Erythroblast (primary cell): ENCODE data around the gene MED27.
"Not testable (repeated sequence)": the region's sequence is repeated elsewhere in the genome, so short reads cannot be mapped to it uniquely, and the experiment has no call there.

Source experiments
- DNase-seq, 2 experiments: peaks; one replicate each; lab custom pipeline; 2025; lab: John Stamatoyannopoulos, UW
- GATA1 ChIP-seq: IDR thresholded peaks from 2 replicates; pipeline ENCODE4 v1.6.1; 2011; ENCODE audit warnings: low read depth, mild to moderate bottlenecking, control low read depth, low read length, moderate library complexity
- POLR2A ChIP-seq: IDR thresholded peaks from 2 replicates; pipeline ENCODE4 v1.6.1; 2011; ENCODE audit warnings: mild to moderate bottlenecking, low read length

MED27 gene

DNA sequence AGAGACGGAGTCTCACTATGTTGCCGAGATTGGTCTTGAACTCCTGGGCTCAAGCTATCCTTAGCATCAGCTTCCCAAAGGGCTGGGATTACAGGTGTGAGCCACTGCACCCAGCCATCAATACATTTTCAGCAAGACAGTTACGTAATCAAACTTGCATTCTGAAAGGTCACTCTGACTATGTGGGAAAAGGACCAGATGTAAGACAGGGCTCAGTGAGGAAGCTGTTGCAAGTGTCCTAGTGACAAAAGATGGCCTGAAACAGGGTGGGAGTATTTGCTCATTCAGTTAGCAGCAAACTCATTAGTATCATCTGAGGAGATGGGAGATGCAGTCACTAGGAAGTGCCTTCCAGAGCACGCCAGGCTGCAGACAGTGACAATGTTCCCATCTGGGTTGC is 16.9 kb downstream of the MED27 start:
- TF ChIP-seq GATA1, result no peak
- TF ChIP-seq POLR2A, result no peak
- peak in 1 of 2 experiments; percentile 10 for DNase-seq

DNA sequence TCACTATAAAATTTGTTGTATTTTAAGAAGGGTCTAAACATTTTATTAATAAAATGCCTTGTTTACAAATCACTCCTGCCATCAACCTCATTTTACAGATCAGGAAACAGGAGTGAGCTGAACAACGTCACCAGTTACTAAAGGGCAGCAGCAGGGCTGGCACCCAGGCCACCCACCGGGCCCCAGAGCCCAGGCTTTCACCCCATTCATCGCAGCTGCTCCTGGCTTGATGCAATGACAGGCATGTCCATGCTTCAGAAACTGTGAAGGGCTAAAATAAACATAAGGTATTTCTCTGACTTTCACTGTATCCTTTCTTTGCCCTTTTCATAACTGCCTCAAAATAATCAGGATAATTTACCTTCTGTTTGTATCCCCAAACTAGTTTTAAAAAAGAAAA is 18.1 kb downstream of the MED27 start:
- TF ChIP-seq POLR2A (no peak), GATA1 (no peak)
- no peak for DNase-seq

DNA sequence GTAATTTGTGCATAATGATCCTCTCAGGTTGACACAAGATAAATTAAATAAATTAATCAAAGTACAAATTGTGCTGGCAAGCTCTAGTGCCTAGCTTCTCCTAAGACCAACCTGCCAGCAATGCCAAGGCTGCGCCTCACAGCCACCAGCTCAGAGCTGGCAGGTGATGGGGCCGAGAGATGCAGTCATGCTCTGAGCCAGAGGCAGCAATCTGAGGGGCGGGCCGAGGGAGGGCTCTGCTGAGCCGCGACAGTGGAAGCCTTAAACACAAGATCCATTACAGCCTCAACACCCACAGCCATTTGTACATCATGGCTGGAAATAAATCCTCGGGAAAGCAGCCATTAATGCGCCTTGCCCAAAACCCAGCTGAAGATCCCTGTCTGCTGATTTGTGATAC is 20.3 kb downstream of the MED27 start:
- DNase-seq, result no peak
- TF ChIP-seq GATA1 (no peak), POLR2A (no peak)

DNA sequence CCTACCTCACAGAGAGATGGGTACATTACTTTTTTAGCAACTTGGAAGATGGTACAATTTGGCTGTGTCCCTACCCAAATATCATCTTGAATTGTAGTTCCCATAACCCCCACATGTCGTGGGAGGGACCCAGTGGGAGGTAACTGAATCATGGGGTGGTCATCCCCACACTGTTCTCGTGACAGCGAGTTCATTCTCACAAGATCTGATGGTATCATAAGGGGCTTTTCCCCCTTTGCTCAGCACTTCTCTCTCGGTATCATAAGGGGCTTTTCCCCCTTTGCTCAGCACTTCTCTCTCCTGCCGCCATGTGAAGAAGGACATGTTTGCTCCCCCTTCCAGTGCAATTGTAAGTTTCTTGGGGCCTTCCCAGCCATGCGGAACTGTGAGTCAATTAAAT is 21.4 kb downstream of the MED27 start:
- not testable (repeated sequence) for DNase-seq

DNA sequence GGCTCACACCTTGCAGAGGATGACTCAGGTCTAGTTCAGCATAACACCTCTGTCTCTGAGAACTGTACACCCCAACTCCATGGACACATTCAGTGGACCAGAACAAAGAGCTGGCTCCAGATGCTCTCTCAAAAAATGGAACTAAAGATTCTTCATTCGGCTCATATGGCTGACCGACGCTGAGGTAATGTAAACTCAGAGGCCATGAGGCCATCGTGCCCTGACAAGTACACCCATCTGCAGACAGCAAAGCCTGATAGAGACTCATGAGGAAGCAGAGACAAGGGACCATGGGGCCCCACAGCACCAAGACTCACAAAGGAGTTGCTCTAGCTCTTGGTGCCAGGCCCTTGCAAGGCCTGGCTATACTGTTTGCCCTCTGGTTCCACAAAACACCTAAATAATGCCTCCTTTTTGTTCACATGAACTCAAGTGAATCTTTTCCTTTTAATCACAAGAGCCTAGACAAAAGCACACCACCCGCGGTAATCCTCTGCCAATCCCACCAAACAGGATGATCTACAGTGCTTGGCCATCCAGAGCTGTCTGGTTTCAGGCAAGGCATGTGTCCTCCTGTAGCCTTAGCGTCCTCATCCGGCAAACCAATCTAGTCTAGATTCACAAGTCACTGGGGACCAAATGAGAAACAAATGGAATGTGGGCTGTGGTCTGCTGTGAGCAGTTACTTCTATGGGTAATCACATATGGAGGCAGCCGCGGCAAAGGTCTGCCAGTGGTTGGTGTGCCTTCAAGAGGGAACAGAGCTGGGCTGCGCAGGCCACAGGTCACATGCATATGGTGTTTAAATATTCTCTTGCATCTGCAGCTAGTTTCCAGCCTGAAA is 22.7 kb downstream of the MED27 start:
- no peak for DNase-seq
- no peak for TF ChIP-seq POLR2A
- no peak for TF ChIP-seq GATA1

DNA sequence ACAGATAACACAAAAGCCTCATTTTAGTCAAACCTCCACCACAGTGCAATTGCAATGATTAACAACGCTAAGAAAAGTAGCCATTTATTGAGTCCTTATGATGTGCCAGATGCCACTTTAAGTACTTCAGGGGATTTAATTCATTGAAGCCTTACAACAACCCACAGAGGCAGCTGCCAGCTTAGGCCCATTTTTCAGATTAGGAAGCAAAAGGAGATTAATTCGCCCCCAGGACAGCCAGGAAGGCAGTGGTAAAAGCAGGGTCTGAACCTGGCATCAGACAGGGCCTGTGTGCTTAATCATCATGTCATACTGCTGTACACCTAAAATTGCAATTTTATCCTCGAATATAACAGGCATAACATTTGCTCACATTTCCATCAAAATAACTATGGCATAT is 23.9 kb downstream of the MED27 start:
- no peak for DNase-seq
- TF ChIP-seq POLR2A, result no peak
- TF ChIP-seq GATA1, result no peak

DNA sequence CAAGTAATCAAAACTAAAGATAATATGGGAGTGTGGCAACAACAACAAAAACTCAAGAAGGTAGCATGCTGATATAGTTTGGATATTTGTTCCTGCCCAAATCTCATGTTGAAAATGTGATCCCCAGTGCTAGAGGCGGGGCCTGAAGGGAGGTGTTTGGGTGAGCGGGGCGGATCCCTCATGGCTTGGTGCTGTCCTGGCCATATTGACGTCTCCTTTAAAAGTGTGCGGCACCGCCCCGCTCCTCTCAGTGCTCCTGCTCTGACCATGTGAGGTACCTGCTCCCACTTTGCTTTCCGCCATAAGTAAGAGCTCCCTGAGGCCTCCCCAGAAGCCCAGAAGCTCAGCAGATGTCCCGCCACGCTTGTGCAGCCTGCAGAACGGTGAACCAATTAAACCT is 25.6 kb downstream of the MED27 start:
- TF ChIP-seq POLR2A (no peak), GATA1 (no peak)
- no peak for DNase-seq

DNA sequence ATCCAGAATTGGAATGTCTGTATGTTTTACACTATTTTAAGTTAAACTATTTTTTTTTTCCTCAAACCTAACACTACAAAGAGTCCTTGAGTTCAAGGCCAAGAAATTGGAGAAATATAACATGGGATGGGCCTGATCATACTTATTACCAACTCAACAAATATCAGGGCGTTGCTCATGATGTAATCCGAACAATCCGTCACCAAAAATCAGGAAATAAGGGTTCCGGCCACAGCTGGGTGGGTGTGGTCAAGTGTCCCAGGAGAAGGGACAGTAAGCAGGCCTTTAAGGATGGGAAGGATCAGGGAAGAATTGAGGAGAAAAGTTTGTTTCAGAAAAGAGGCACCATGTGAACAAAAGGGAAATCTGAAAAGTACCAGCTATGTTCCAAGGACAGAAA is 29.8 kb downstream of the MED27 start:
- TF ChIP-seq GATA1 (no peak), POLR2A (no peak)
- DNase-seq, result no peak

DNA sequence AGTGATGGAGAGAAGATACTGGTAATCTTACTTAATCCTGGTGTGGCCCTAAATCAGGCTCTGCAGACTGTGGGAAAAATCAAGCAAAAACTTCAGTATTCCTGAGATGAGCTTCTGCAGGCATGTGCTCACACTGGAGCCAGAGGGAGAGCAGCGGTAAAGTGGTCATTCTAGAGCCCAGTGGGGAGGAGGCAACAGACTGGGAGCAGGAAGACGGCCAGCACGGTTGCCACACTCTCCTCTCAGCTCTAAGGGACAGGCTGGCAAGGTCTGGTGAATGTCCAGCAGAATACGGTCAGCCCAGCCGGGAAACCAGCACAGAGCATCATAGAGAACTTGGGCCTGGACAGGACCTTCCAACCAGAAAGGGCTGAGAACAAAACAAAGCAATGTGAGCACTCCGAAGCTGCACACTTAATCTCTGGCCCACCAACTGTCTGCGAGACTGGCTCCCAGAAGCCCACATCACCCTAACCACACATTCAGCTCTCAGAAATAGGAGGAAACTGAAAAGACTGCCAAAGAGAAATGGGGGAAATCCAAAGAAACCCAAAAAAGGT is 30.3 kb downstream of the MED27 start:
- no peak for DNase-seq

DNA sequence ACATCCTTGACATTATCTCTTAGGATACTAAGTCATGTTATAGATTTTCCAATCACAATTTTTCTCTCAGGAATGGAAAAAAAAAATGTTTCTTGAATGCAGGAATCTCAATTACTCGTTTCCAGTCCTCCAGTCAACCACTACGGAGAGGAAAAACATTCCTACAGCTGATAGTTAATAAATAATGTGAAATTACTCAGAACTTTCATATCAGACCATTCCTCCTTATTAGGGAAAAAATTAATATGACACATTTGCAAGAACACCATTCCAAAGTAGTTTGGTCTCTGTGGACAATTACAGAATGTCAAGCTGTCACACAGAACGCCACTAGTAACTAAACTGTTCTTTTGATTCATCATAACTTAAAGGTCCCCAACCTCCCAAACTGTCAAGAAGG is 31.5 kb downstream of the MED27 start:
- DNase-seq, result no peak
- TF ChIP-seq GATA1 (no peak), POLR2A (no peak)

More for the DNA sequence above, 30.3 kb downstream of the MED27 start:
- TF ChIP-seq GATA1 (no peak), POLR2A (no peak)

DNA sequence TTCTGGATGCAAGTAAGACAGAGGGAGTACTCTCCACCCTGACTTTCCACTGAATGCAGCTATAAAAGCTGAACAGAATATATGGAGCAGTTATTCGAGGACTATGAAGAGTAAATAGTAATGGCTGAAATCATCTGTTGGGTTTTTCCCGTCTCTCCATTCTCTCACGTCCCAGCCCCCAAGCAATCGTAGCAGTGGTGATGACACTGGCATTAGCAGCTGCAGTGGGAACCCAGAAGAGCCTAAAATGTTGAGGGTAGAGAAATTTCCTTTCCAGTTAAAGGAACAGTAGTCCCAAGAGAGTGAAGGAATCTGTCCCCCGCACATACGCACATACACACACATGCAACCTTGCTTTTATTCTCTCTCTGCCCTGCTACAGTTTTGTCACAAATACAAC is 33.2 kb downstream of the MED27 start:
- no peak for DNase-seq
- no peak for TF ChIP-seq POLR2A
- no peak for TF ChIP-seq GATA1

DNA sequence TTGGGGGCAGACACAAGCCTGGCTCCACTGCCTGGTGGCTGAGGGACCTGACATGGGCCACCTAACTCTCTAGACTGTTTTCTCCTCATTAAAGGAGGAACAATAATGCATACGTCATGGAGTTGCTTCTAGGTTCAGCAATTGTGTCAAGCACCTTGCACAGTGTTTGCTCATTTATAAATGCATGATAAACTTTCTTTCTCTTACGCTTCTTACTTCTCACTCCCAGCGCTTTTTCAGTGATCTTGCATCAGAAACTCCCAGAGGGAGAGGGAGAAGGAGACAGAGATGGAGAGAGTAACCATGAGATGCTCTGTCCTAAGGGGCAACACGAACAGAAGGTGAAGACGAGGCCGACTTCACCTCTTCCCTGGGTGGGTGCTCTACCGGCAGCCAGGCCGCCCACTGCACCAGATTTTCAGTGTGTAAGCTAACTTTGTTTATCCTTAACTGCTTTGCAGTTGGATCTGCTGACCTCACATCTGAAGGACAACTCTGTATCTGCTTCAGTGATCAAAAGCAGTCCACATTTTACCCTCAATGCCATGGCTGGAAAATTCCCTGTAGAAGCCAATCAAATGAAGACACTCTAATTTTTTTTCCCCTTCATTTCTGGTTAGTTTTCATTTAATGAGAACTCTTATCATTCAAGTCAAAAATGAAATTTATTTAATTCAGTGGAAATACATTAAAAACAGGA is 35.3 kb downstream of the MED27 start:
- no peak for TF ChIP-seq POLR2A
- no peak for TF ChIP-seq GATA1
- DNase-seq, result peak in 1 of 2 experiments; percentile 12

DNA sequence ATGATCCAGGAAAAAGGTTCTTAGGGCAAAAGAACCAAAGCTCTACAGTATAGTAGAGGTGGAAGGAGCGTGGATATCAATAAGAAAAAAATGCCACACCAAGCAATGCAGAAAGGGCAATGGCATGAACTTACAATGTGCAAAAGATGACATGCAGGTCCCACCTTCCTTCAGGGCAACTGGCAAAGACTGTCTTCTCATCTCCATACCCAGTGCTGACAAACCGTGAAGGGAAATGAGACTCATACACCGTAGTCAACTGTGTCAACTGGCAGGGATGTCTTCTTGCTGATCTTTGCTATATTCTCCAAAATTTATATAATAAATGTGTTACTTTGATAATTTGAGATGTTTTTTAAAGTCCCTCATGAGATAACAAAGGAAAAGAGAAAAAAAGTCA is 36.0 kb downstream of the MED27 start:
- DNase-seq, result no peak
- TF ChIP-seq GATA1, result no peak

DNA sequence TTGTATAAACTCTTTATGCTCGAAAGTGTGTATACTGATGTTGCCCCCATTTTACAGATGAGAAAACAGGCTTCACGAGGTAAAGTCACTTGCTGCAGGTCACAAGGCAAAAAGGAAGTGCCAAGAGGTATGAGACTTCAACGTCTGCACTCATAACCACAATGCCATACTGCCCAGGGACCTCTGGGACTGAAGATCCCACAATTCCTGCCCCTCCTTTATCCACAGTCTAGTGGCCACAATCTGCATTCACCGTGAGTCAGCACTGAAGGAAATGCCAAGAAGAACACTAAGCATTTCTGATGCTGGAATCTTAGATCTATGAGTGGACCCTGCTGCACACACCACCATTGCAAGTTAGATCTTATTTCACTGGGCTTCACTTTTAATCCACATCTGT is 37.3 kb downstream of the MED27 start:
- peak in 1 of 2 experiments; percentile 52 for DNase-seq
- no peak for TF ChIP-seq POLR2A
- no peak for TF ChIP-seq GATA1
